Gastroesophageal sphincter (tissue), 4 donors: ENCODE results near the gene DYSF. TPM values are rescaled to one million over a fixed set of nuclear protein-coding genes. Genes with fewer than 3 reads are reported as not detected.

Experiments used
- ATAC-seq: fragments of 150-250 bp; one replicate; pipeline ENCODE4 v1.9.1; 2016; ENCODE audit warnings: mild to moderate bottlenecking, moderate library complexity
- H3K27ac ChIP-seq, 4 donors: fragments of 200-600 bp; sonication (generic) in 3 of 4; 1 replicate in 3 of 4; 2 replicates in 1 of 4; pipeline ENCODE4 v1.5.1; 2016 to 2019
- H3K27me3 ChIP-seq: fragments of 200-600 bp; sonication (generic); one replicate; pipeline ENCODE4 v1.5.1; 2019
- H3K36me3 ChIP-seq, 2 donors: fragments of 200-600 bp; sonication (generic); one replicate each; pipeline ENCODE4 v1.5.1; 2019; ENCODE audit warnings: control low read depth in 1 of 2
- H3K4me1 ChIP-seq, 3 donors: fragments of 200-600 bp; sonication (generic); 1 replicate in 2 of 3; 2 replicates in 1 of 3; pipeline ENCODE4 v1.5.1; 2016 to 2019; ENCODE audit warnings: control low read depth in 2 of 3
- H3K4me3 ChIP-seq, 2 donors: fragments of 200-600 bp; sonication (generic); one replicate each; pipeline ENCODE4 v1.5.1; 2019; ENCODE audit warnings: mild to moderate bottlenecking in 1 of 2, moderate library complexity in 1 of 2
- H3K9me3 ChIP-seq, 3 donors: fragments of 200-600 bp; sonication (generic); one replicate each; pipeline ENCODE4 v1.5.1; 2017 to 2019; ENCODE audit warnings: control low read depth in 2 of 3
- CTCF ChIP-seq, 4 experiments: fragments of 200-600 bp in 2 of 4; fragments of 450-650 bp in 2 of 4; sonication (generic) in 1 of 4; IDR thresholded peaks; one replicate each; pipeline ENCODE4 v1.5.1; 2017 to 2019; ENCODE audit warnings: antibody characterized with exemption in 4 of 4, mild to moderate bottlenecking in 2 of 4, moderate library complexity in 2 of 4
- EP300 ChIP-seq: sonication (generic); formaldehyde crosslinking; IDR thresholded peaks from one replicate; pipeline ENCODE4 v1.6.1; 2017; ENCODE audit warnings: antibody characterized with exemption, mild to moderate bottlenecking
- POLR2A ChIP-seq, 2 donors: fragments of 450-650 bp; IDR thresholded peaks; one replicate each; pipeline ENCODE4 v1.6.1; 2017; ENCODE audit warnings: antibody characterized with exemption in 2 of 2, mild to moderate bottlenecking in 2 of 2, moderate library complexity in 1 of 2
- POLR2AphosphoS5 ChIP-seq: sonication (generic); formaldehyde crosslinking; IDR thresholded peaks from one replicate; pipeline ENCODE4 v1.6.1; 2017; ENCODE audit warnings: antibody characterized with exemption
- WGBS, 2 donors: methylation state at CpG; one replicate each; pipeline ENCODE4 v1.1.5; 2018; ENCODE audit warnings: low coverage in 1 of 2; 5-methylcytosine and 5-hydroxymethylcytosine counted together
- total RNA-seq, 4 donors: library from RNA; depleted of rRNA; stranded (reverse); fragments of >200 nt; gene quantifications; one replicate each; pipeline ENCODE4 v1.1.0, GENCODE V29; 2016

DYSF gene
- total RNA-seq, 4 donors from 2014 or later: 11.0 to 50.1 (median 17.4) TPM

GRCh38 chr2:71556692-71557250, 103.4 kb downstream of the DYSF start:
- no peaks in the 10 kb centered on the region for H3K4me1 ChIP-seq
- no peak for ATAC-seq
- WGBS, 2 donors: 69 to 82% methylated on average over 3 to 5 of the region's 5 CpGs
- H3K4me3 ChIP-seq: no peak overlapping the region
- TF ChIP-seq POLR2AphosphoS5: no peak
- no peak for TF ChIP-seq CTCF (IDR thresholded peaks at IDR 0.05)
- TF ChIP-seq EP300: no peak
- no peak for TF ChIP-seq POLR2A (IDR thresholded peaks at IDR 0.05)
- H3K27me3 ChIP-seq: no peaks in the 10 kb centered on the region
- H3K9me3 ChIP-seq: no peaks in the 10 kb centered on the region
- no peak overlapping the region for H3K27ac ChIP-seq
- H3K36me3 ChIP-seq: peaks cover 0 to 79% of the 10 kb centered on the region in 2 donors

DNA sequence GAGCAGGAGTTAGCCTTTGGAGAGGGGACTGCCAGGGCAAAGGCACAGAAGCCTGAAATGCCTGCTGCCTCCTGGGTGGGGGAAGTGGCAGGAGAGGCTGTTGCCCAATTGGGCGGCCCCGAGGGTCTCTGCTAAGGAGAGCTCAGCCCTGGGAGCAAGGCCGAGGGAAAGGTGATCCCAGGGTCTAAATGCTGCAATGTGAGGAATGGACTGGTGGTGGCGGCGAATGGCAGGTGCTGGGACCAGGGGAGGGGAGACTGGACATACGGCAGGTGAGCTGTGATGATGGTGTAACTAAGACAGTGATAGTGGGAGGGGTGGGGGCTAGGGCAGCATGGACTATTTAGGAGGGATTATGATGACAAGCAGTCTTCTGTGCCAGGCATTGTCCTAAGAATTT, 104.0 kb downstream of the DYSF start:
- ATAC-seq: no peak
- Histone ChIP-seq H3K27ac (no peak overlapping the region), H3K4me3 (no peak overlapping the region), H3K9me3 (no peaks in the 10 kb centered on the region), H3K36me3 (peaks cover 0 to 79% of the 10 kb centered on the region in 2 donors), H3K27me3 (no peaks in the 10 kb centered on the region), H3K4me1 (no peaks in the 10 kb centered on the region)
- WGBS, 2 donors: 81 to 90% methylated on average over 2 to 3 of the region's 6 CpGs
- TF ChIP-seq POLR2AphosphoS5 (no peak), EP300 (no peak)

DNA sequence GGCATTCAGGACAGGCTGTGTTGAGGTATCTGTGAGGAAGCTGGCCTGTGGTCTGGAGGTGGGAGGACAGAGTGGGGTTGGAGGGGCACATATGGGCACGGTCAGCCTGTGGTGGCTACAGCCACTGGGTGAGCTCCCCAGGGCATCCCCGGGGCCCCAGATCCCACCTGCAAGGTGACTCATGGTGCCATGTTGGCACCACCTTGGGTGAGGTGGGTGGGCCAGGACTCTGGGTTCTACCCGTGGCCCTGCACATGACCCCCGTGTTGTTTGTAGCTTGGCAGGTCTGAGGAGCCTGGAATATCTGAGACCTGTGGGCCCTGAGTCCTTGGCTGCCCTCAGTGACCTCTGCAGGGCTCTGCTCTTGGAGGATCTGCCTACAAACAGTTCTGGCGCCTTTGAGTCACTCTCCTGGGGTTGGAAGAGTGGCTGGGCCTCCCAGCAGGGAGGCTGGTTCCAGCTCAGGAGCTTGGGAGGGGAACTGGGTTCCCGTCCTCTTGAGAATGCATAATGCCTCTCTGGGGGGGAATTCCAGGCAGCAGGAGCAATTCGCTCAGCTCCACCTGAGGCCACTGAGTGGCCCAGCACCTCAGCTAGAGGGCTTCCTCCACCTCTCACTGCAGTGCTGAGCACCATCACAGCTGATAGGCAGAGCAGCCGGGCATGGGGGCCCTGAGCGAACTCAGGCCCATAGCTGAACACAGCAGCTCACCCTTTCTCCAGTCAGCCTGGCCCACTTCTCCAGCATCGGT, 105.1 kb downstream of the DYSF start:
- WGBS, 2 donors: 80 to 92% methylated on average over 3 of the region's 10 CpGs
- TF ChIP-seq POLR2AphosphoS5 (no peak), EP300 (no peak), POLR2A (IDR thresholded peaks at IDR 0.05) (no peak), CTCF (IDR thresholded peaks at IDR 0.05) (no peak)
- no peaks in the 10 kb centered on the region for H3K4me1 ChIP-seq
- no peaks in the 10 kb centered on the region for H3K27me3 ChIP-seq
- ATAC-seq: no peak
- no peak overlapping the region for H3K4me3 ChIP-seq
- H3K36me3 ChIP-seq: peaks cover 0 to 78% of the 10 kb centered on the region in 2 donors
- no peak overlapping the region for H3K27ac ChIP-seq
- H3K9me3 ChIP-seq: no peaks in the 10 kb centered on the region

- Histone ChIP-seq H3K27me3 (no peaks in the 10 kb centered on the region), H3K36me3 (peaks cover 0 to 78% of the 10 kb centered on the region in 2 donors), H3K4me3 (no peak overlapping the region), H3K4me1 (no peaks in the 10 kb centered on the region), H3K27ac (no peak overlapping the region), H3K9me3 (no peaks in the 10 kb centered on the region)
- WGBS, 2 donors: 86 to 87% methylated on average over 4 to 13 of the region's 15 CpGs
- TF ChIP-seq POLR2AphosphoS5 (no peak), POLR2A (IDR thresholded peaks at IDR 0.05) (no peak), EP300 (no peak), CTCF (IDR thresholded peaks at IDR 0.05) (no peak)
- ATAC-seq: no peak
These were observed 105.9 kb downstream of the DYSF start for GRCh38 chr2:71559080-71559827.

GRCh38 chr2:71559828-71560637, 106.7 kb downstream of the DYSF start:
- WGBS, 2 donors: 49% methylated on average over 5 of the region's 31 CpGs; no CpG with 5 or more reads in 1 of the 2 donors
- H3K36me3 ChIP-seq: peaks cover 0 to 77% of the 10 kb centered on the region in 2 donors
- no peak overlapping the region for H3K27ac ChIP-seq
- TF ChIP-seq POLR2AphosphoS5 (no peak), CTCF (IDR thresholded peaks at IDR 0.05) (no peak), EP300 (no peak), POLR2A (IDR thresholded peaks at IDR 0.05) (no peak)
- ATAC-seq: no peak
- H3K27me3 ChIP-seq: no peaks in the 10 kb centered on the region
- H3K9me3 ChIP-seq: no peaks in the 10 kb centered on the region
- H3K4me1 ChIP-seq: no peaks in the 10 kb centered on the region
- H3K4me3 ChIP-seq: no peak overlapping the region
